ENCODE results near the gene GRK5. TPM values are rescaled to one million over a fixed set of nuclear protein-coding genes. Genes with fewer than 3 reads are reported as not detected.

Gene GRK5
- total RNA-seq, 4 donors from 2014 or later, result 9.2 to 27.3 (median 15.0) TPM

DNA sequence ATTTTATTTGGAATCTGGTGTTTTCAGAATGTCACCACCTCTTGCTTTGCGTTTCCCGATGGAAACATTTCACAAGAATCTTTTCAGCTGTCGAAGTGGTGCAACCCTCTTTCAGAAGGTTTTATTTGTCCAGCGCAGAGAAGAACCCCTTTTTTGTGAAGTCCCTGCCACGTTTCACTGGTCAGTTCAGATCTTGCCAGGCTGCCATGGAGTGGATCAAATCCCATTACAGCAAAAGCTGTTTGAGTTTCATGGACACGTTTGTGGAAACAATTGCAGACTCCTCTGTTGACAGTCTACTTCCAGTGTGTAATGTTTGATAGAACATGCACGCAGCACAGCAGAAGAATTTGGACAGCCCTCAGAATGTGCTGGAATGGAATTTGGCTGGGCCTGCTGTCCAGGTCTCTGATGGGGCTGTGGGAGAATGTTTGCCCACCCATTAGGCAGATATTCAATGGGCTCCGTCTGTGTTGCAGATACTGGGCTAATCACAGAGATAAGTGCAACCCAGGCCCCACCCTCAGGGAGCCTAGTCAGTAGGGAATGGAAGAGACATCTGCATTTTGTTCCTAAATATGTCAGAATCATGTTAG, 143.2 kb downstream of the GRK5 start:
- Histone ChIP-seq H3K27me3 (no peaks in the 10 kb centered on the region), H3K9me3 (no peaks in the 10 kb centered on the region), H3K4me3 (replicated peaks in 1 of 3) (no peak overlapping the region), H3K36me3 (no peaks in the 10 kb centered on the region), H3K4me1 (peaks cover 51 to 55% of the 10 kb centered on the region in 2 donors), H3K27ac (peak overlapping the region; percentile 65 to 94 (median 85))
- 30 to 34% methylated on average over 8 of the region's 8 CpGs for WGBS, 2 donors
- intact Hi-C loops (cut with DNase I), result no loop called here
- TF ChIP-seq POLR2A (IDR thresholded peaks at IDR 0.05), result no peak
- TF ChIP-seq, protein P1, sequence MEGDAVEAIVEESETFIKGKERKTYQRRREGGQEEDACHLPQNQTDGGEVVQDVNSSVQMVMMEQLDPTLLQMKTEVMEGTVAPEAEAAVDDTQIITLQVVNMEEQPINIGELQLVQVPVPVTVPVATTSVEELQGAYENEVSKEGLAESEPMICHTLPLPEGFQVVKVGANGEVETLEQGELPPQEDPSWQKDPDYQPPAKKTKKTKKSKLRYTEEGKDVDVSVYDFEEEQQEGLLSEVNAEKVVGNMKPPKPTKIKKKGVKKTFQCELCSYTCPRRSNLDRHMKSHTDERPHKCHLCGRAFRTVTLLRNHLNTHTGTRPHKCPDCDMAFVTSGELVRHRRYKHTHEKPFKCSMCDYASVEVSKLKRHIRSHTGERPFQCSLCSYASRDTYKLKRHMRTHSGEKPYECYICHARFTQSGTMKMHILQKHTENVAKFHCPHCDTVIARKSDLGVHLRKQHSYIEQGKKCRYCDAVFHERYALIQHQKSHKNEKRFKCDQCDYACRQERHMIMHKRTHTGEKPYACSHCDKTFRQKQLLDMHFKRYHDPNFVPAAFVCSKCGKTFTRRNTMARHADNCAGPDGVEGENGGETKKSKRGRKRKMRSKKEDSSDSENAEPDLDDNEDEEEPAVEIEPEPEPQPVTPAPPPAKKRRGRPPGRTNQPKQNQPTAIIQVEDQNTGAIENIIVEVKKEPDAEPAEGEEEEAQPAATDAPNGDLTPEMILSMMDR (IDR thresholded peaks at IDR 0.05), result no peak
- DNase-seq, result peak; percentile 33 to 49

- 89 to 91% methylated on average over 4 of the region's 4 CpGs for WGBS, 2 donors
- Histone ChIP-seq H3K9me3 (no peaks in the 10 kb centered on the region), H3K36me3 (no peaks in the 10 kb centered on the region), H3K27ac (peak overlapping the region in 2 of 3 donors; percentile 85 to 94), H3K4me3 (replicated peaks in 1 of 3) (no peak overlapping the region), H3K27me3 (no peaks in the 10 kb centered on the region), H3K4me1 (peaks cover 50 to 51% of the 10 kb centered on the region in 2 donors)
- no peak for TF ChIP-seq POLR2A (IDR thresholded peaks at IDR 0.05)
- TF ChIP-seq, protein P1 (IDR thresholded peaks at IDR 0.05), result no peak
- no peak for DNase-seq
- intact Hi-C loops (cut with DNase I), result no loop called here
Observed at GRCh38 chr10:119351189-119351588, 143.8 kb downstream of the GRK5 start.

DNA sequence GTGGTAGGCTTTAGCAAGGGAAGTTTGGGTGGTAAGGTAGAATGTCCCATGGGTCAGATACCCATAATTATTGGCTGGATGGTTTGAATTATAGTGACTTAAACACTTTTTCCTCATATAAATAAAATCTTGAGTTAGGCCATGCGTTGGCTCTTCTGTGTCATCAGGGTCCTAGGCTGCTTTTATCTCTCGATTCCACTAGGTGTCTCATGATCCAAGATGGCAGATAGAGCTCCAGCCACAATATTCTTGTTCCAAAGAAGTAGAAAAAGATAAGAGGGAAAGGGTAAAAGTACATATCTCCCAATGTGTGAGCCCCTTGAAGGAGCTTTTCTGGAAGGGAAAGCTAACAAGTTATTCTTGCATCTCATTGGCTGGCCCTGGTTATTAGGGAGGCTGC, 144.7 kb downstream of the GRK5 start:
- intact Hi-C loops (cut with DNase I), result no loop called here
- H3K27me3 ChIP-seq, result no peaks in the 10 kb centered on the region
- TF ChIP-seq, protein P1 (IDR thresholded peaks at IDR 0.05), result no peak
- no peak for TF ChIP-seq POLR2A (IDR thresholded peaks at IDR 0.05)
- H3K4me1 ChIP-seq, result peaks cover 43 to 47% of the 10 kb centered on the region in 2 donors
- peak overlapping the region in 2 of 3 donors; percentile 85 to 94 for H3K27ac ChIP-seq
- 95 to 98% methylated on average over 2 of the region's 2 CpGs for WGBS, 2 donors
- H3K4me3 ChIP-seq (replicated peaks in 1 of 3), result no peak overlapping the region
- no peaks in the 10 kb centered on the region for H3K9me3 ChIP-seq
- DNase-seq, result no peak
- H3K36me3 ChIP-seq, result no peaks in the 10 kb centered on the region

DNA sequence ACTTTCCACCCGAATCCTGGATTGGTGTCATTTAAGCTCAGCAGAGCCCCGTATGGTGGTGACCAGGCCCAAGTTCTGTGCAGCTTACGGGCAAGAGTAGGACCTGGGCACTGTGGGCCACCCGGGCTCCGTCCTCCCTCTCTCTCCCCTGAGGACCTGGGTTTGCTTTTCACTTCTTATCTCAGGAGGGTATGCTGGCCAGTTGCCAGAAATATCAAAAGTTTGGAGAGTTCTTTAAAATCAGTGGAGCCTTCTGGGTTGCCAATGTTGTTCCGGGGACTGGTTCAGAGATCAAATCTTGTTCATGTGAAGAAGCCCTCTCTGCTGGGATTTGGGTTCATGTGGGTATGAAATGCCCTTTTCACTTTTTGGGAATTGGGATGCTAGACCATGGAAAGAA, 145.4 kb downstream of the GRK5 start:
- 57 to 62% methylated on average over 6 of the region's 6 CpGs for WGBS, 2 donors
- intact Hi-C loops (cut with DNase I), result no loop called here
- Histone ChIP-seq H3K27me3 (no peaks in the 10 kb centered on the region), H3K4me1 (peaks cover 48 to 55% of the 10 kb centered on the region in 2 donors), H3K9me3 (no peaks in the 10 kb centered on the region), H3K4me3 (replicated peaks in 1 of 3) (no peak overlapping the region), H3K27ac (peak overlapping the region in 2 of 3 donors; percentile 50 to 94), H3K36me3 (no peaks in the 10 kb centered on the region)
- TF ChIP-seq POLR2A (IDR thresholded peaks at IDR 0.05), result no peak
- TF ChIP-seq, protein P1 (IDR thresholded peaks at IDR 0.05), result no peak
- peak; percentile 30 to 47 for DNase-seq

- no peak for TF ChIP-seq POLR2A (IDR thresholded peaks at IDR 0.05)
- TF ChIP-seq, protein P1 (IDR thresholded peaks at IDR 0.05), result no peak
- intact Hi-C loops (cut with DNase I), result no loop called here
- H3K27ac ChIP-seq, result peak overlapping the region in 2 of 3 donors; percentile 50 to 94
- WGBS, 2 donors, result 82 to 97% methylated on average over 2 of the region's 2 CpGs
- DNase-seq, result no peak
- no peak overlapping the region for H3K4me3 ChIP-seq (replicated peaks in 1 of 3)
- H3K27me3 ChIP-seq, result no peaks in the 10 kb centered on the region
- no peaks in the 10 kb centered on the region for H3K36me3 ChIP-seq
- no peaks in the 10 kb centered on the region for H3K9me3 ChIP-seq
- H3K4me1 ChIP-seq, result peaks cover 51 to 57% of the 10 kb centered on the region in 2 donors
Observed at GRCh38 chr10:119353421-119353820, 146.1 kb downstream of the GRK5 start.

Data from thyroid gland (tissue), 4 donors.